HG03460 (cell line): ENCODE results near the gene LRRC66.

ENCODE experiments used
- ATAC-seq: cut with Tn5 transposase; IDR thresholded peaks from one replicate; pipeline ENCODE4 v1.9.1; 2021; ENCODE audit not compliant: unreplicated experiment

Gene LRRC66, protein sequence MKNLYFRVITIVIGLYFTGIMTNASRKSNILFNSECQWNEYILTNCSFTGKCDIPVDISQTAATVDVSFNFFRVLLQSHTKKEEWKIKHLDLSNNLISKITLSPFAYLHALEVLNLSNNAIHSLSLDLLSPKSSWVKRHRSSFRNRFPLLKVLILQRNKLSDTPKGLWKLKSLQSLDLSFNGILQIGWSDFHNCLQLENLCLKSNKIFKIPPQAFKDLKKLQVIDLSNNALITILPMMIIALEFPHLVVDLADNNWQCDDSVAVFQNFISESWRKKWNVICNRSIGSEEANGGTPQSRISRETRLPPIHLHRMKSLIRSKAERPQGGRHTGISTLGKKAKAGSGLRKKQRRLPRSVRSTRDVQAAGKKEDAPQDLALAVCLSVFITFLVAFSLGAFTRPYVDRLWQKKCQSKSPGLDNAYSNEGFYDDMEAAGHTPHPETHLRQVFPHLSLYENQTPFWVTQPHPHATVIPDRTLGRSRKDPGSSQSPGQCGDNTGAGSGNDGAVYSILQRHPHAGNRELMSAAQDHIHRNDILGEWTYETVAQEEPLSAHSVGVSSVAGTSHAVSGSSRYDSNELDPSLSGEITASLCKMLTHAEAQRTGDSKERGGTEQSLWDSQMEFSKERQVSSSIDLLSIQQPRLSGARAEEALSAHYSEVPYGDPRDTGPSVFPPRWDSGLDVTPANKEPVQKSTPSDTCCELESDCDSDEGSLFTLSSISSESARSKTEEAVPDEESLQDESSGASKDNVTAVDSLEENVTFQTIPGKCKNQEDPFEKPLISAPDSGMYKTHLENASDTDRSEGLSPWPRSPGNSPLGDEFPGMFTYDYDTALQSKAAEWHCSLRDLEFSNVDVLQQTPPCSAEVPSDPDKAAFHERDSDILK

DNA sequence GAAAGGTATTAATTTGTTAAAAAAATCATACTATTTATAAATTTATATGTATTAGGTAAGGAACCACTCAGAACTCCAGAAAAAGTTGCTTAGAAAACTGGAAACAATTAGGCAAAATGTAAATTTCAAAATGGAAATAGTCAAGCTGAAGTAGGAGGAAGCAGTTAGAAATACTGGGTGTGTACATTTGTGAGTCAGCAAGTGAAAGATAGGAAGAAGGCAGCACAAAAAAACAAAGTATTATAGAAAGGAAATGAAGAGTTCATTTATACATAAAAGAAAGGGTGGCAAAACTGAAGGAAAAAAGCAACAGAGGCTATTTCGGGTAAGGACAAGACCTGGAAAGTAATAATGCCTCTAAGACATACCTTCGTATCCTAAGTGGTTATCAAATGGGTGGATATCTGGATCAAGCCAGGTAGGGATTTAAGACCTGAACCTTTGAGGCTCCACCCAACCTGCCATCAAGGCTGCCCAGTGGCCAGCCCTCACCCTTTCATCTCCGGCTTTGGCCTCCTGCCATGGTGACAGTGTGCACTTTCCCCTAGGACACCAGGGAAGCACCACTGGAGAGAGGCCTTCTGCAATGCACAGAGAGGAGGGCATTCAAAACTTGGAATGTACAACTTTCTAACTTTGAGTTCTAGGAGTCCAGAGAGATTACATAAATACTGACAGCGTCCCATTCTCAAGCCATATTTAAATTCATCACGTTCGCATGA, at the start of gene LRRC66:
TSS of gene LRRC66 (minus strand) at position 428 of the 722 bp plus-strand sequence. CDS start 2,750 bp downstream, outside the sequence.
- no peak for ATAC-seq

DNA sequence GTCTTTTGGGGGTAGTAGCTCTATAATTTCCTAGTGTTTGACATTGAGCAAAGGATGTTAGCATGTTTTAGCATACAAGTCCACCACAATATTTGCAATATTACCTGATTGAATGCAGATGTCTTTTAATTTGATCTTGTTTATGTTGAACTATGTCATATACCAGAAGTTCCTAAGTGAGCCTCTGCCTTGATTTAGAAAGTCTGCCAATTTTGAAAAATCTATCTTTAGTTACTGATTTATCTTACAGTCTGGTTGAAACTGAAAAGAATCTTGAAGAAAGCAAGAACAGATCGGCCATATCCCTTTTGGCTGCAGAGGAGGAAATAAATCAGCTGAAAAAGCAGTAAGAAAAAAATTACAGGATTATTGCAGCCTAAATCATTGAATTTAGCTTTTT, 49.4 kb upstream of the LRRC66 start:
- no peak for ATAC-seq

DNA sequence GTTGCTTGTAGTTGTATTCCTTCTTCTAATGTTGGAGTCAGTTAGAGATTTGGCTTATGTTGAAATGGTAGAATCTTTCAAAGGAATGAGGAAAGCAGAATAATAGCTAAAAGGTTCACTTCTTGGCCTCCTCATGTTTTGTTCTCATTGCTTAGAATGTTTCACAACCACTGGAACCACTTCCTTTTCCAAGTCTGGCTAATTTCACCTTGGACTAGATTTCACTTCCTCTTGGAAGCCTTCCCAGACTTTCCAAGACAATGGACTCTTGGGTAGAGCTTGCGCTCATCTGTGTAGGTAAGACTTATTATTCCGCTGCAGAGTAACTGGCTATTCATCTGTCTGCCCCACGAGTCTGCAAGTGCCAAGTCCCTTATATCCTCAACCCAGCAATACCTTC, 39.2 kb upstream of the LRRC66 start:
- ATAC-seq: no peak

DNA sequence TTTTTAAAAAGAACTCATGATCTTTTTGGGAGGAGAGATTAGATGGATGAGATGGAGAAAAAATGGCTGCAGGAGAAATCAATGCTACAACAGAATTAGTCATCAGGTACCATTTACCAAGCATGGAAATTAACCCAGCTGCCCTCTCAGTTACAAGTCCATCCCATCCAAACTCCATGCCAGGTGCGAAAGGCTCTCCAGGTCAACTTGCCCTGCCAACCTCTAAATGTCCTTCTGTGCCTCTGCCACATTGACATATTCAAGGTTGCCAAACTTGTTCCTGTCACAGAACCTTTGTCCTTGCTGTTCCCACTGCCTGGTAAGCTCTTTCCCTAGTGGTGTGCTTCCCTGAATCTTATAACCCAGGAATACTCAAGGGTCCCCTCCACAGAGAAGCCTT, 38.1 kb upstream of the LRRC66 start:
- ATAC-seq: no peak

- no peak for ATAC-seq
Measured at GRCh38 chr4:52057196-52057595, 37.0 kb upstream of the LRRC66 start.

- no peak for ATAC-seq
Measured at GRCh38 chr4:52054254-52054653, 34.1 kb upstream of the LRRC66 start.

- peak; percentile 53 for ATAC-seq
Measured at GRCh38 chr4:52052475-52052780, 32.3 kb upstream of the LRRC66 start.

DNA sequence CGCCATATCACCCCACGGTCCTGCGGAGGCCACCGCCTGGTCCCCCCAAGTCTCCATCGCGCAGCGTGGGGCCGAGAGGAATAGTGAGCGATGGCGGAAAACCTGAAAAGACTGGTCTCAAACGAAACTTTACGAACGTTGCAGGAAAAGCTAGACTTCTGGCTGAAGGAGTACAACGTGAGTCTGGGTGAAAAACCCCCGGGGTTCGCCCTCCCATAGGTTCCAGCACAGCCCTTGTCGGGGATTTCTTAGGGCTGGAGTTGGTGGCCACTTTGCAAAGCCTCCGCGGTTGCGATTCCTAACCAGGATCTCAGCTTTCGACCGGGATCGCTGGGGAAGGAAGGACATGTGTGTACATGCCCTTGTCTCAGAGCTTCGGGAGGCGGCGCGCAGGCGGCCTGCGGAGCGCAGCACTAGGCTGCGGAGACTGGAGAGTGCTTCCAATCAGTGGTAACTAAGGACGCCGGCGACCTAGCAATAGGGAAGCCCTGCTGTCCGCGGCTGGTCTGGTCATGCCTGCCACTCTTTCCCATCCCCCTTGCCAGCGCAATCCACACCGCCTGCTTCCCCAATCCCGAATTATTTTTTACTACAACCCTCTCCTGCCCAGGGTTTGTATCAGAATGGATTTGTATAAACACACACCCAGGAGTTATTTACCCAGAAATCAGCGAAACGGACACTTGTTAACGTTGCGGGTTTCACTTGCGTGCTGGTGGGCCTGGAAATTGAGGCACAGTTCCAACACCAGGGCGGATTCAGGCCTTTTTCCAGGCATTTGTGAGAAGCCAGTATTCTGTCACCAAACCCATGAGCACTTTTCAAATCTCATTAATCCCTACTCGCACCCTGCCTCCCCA, 31.7 kb upstream of the LRRC66 start:
- peak; percentile 62 for ATAC-seq

DNA sequence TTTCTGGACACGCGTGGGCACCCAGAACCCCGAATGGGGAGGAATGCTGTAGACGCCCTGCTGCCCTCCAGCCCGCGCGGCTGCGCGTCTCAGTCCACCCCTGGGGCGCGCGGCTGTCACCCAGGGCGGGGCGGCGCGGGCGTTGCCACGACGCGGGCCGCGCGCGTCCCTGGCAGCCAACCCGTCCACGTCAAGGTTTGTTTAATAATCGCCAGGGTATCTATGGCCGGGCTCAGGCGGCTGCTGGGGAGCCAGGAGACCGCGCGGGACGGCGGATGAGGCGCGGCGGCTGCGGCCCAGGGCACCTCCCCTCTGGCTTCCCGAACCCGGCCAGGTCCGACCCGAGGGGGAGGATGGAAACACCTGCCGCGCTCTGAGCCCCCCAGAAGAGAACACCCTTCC, 31.1 kb upstream of the LRRC66 start, which contains the start of gene SPATA18:
TSS of gene SPATA18 (plus strand) at position 92 of the 402 bp plus-strand sequence. CDS start 401 bp downstream, outside the sequence.
- peak; percentile 43 for ATAC-seq

GRCh38 chr4:52049266-52049665, 29.1 kb upstream of the LRRC66 start:
- no peak for ATAC-seq

DNA sequence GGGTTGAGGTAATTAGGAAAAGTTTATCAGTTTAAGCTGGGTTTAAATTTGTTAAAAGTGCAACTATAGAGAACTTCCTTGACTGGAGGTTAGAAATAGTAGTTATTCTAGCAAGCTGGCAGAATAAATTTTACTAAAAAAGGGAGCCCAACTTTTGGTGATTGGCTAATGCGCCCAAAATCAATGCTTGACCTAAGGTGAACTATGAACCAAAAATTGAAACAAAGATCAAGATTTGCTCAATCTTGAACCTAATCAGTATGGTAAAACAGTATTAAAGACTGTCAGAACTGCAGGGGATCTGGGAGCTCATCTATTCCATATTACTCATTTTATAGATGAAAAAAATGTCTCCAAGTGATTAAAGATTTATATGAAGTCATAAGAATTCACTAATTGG, 24.9 kb upstream of the LRRC66 start:
- ATAC-seq: no peak

GRCh38 chr4:52038103-52038912, 18.1 kb upstream of the LRRC66 start, which contains the start of gene SGCB:
SGCB (minus strand) TSS chr4:52038299; CDS start chr4:52038259, 40 bp downstream.
- ATAC-seq: peak; percentile 90

- peak; percentile 51 for ATAC-seq
Measured at GRCh38 chr4:52037689-52038102, 17.5 kb upstream of the LRRC66 start.

GRCh38 chr4:52036886-52037530, 16.8 kb upstream of the LRRC66 start:
- no peak for ATAC-seq

DNA sequence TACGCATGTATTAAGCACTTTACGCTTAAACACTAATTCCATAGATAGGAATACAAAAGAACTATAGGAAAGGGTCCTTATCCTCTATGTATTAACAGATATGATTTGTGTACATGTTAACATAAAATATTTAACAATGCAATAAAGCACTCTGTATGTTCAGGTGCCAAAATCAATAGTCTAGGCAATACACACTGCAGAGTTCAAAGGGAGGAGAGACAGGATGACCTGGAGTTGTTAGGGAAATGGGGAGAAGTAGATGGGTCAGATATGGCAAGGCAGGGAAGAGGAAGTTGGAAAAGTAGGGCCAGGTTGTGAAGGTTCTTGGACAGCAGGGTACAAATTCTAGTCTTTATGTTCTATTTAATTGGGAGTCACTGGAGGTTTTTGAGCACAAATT, 15.0 kb upstream of the LRRC66 start:
- no peak for ATAC-seq

DNA sequence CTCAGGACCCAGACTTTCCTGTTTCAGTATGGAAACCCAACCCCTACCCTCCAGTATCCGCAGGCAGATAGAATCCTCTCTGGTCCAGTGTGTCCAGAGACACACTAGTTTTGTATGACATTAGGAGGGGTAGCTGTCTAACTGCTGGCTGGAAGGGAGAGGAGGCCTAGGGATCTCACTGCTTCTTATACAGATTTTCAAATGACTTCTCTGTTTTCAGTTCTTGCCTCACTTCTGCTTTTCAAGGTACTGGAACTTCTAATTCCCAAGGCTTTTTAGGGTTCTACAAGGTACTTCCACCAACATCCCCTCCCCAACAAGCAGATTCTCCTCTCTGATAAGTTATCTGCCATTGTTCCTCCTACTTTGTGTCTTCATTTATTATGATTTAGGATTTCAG, 11.8 kb upstream of the LRRC66 start:
- no peak for ATAC-seq

- no peak for ATAC-seq
Measured at GRCh38 chr4:52028970-52029369, 8.8 kb upstream of the LRRC66 start.

GRCh38 chr4:52017814-52018213, 2.3 kb downstream of the LRRC66 start:
- ATAC-seq: no peak

GRCh38 chr4:52016981-52017380, 3.2 kb downstream of the LRRC66 start:
- no peak for ATAC-seq
